Osteoblast (primary cell): ENCODE results near the gene OR1A1. TPM values are rescaled to one million over a fixed set of nuclear protein-coding genes. Genes with fewer than 3 reads are reported as not detected.

ENCODE experiments used
- DNase-seq: peaks from one replicate; pipeline ENCODE4 v3.0.0; 2011; ENCODE audit warnings: low spot score, mixed read lengths; ENCODE audit not compliant: insufficient read length; ENCODE audit errors: missing footprints
- H2AFZ ChIP-seq: 2 replicates; pipeline ENCODE4 v1.6.0; 2011; ENCODE audit warnings: mild to moderate bottlenecking, low read length
- H3K27ac ChIP-seq: 2 replicates; pipeline ENCODE4 v1.5.1; 2011; ENCODE audit warnings: mild to moderate bottlenecking, low read depth, low read length, moderate library complexity
- H3K27me3 ChIP-seq: 2 replicates; pipeline ENCODE4 v1.6.0; 2012; ENCODE audit warnings: mild to moderate bottlenecking, control low read depth, inconsistent platforms, low read length, moderate library complexity; ENCODE audit not compliant: insufficient read depth
- H3K36me3 ChIP-seq: 2 replicates; pipeline ENCODE4 v1.5.1; 2011; ENCODE audit warnings: mild to moderate bottlenecking, low read length, control low read depth, moderate library complexity; ENCODE audit not compliant: insufficient read depth
- H3K4me1 ChIP-seq: 2 replicates; pipeline ENCODE4 v1.5.1; 2011; ENCODE audit warnings: mild to moderate bottlenecking, low read length, control low read depth, moderate library complexity; ENCODE audit not compliant: insufficient read depth
- H3K4me2 ChIP-seq: 2 replicates; pipeline ENCODE4 v1.6.0; 2011; ENCODE audit warnings: mild to moderate bottlenecking, low read length; ENCODE audit not compliant: insufficient read depth
- H3K4me3 ChIP-seq: fragments of 200-600 bp; sonication (generic); 3 replicates; pipeline ENCODE4 v1.5.1; 2012; ENCODE audit warnings: mild to moderate bottlenecking, low read length, inconsistent platforms; ENCODE audit not compliant: insufficient read depth
- H3K79me2 ChIP-seq: 2 replicates; pipeline ENCODE4 v1.6.0; 2012; ENCODE audit warnings: mild to moderate bottlenecking, low read length, control low read depth, inconsistent platforms; ENCODE audit not compliant: insufficient read depth
- H3K9me3 ChIP-seq: 2 replicates; pipeline ENCODE4 v1.5.1; 2011; ENCODE audit warnings: low read depth, low read length, control low read depth
- H4K20me1 ChIP-seq: 2 replicates; pipeline ENCODE4 v1.6.0; 2012; ENCODE audit warnings: mild to moderate bottlenecking, low read length, control low read depth; ENCODE audit not compliant: insufficient read depth
- total RNA-seq: library from RNA; depleted of rRNA; stranded (reverse); fragments of >200 nt; gene quantifications from 2 replicates; pipeline ENCODE4 v1.2.3, GENCODE V29; 2012
- TF ChIP-seq, protein P1 (sequence below): IDR thresholded peaks from 2 replicates; pipeline ENCODE4 v1.5.1; 2011; ENCODE audit warnings: mild to moderate bottlenecking, low read depth, low read length, moderate library complexity; ENCODE audit errors: extremely low read depth

The OR1A1 gene
- total RNA-seq, 1 donor: not detected

DNA sequence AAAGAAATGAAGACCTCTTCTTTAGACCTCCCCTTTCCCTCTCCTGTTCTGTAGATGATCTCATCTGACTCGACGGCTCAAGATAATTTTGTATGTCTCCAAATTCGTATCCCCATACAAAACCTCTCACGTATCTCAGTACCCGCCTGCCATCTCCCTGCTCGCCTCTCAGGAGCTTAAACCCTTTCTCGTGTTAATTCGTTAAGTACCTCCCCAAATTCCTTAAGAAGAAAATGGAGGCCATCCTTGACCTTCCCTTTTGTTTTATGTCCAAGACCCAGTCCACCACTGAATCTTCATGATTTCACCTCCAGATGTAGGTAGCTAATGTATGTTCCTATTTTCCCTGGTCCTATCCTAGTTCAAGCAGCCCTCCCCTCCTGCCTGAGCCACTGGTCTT, 49.1 kb downstream of the OR1A1 start:
- no peaks in the 10 kb centered on the region for H3K79me2 ChIP-seq
- no peak overlapping the region for H3K4me3 ChIP-seq
- H3K36me3 ChIP-seq: no peaks in the 10 kb centered on the region
- H3K4me1 ChIP-seq: no peaks in the 10 kb centered on the region
- H2AFZ ChIP-seq: no peak overlapping the region
- H4K20me1 ChIP-seq: no peaks in the 10 kb centered on the region
- H3K27ac ChIP-seq: no peak overlapping the region
- H3K4me2 ChIP-seq: no peak overlapping the region
- TF ChIP-seq, protein P1, sequence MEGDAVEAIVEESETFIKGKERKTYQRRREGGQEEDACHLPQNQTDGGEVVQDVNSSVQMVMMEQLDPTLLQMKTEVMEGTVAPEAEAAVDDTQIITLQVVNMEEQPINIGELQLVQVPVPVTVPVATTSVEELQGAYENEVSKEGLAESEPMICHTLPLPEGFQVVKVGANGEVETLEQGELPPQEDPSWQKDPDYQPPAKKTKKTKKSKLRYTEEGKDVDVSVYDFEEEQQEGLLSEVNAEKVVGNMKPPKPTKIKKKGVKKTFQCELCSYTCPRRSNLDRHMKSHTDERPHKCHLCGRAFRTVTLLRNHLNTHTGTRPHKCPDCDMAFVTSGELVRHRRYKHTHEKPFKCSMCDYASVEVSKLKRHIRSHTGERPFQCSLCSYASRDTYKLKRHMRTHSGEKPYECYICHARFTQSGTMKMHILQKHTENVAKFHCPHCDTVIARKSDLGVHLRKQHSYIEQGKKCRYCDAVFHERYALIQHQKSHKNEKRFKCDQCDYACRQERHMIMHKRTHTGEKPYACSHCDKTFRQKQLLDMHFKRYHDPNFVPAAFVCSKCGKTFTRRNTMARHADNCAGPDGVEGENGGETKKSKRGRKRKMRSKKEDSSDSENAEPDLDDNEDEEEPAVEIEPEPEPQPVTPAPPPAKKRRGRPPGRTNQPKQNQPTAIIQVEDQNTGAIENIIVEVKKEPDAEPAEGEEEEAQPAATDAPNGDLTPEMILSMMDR: no peak
- no peaks in the 10 kb centered on the region for H3K27me3 ChIP-seq
- H3K9me3 ChIP-seq: no peaks in the 10 kb centered on the region
- DNase-seq: no peak

DNA sequence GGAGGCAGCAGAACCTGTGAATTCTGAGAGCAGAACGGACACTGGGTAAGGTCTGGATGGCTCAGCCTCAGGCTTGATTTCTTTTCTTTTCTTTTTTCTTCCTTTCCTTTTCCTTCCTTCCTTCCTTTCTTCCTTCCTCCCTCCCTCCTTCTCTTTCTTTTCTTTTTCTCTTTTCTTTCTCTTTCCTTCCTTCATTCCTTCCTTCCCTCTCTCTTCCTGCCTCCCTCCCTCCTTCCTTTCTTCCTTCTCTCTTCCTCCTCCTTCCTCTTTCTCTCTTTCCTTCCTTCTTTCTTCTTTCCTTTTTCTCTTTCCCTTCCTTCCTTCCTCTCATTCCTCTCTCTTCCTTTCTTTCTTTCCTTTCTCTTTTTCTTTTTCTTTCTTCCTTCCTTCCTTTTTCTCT, 52.7 kb downstream of the OR1A1 start:
- no peak for DNase-seq
- H3K27ac ChIP-seq: no peak overlapping the region
- no peaks in the 10 kb centered on the region for H3K9me3 ChIP-seq
- H3K79me2 ChIP-seq: no peaks in the 10 kb centered on the region
- no peaks in the 10 kb centered on the region for H3K36me3 ChIP-seq
- H3K4me1 ChIP-seq: no peaks in the 10 kb centered on the region
- H2AFZ ChIP-seq: no peak overlapping the region
- no peaks in the 10 kb centered on the region for H3K27me3 ChIP-seq
- H3K4me2 ChIP-seq: no peak overlapping the region
- H3K4me3 ChIP-seq: no peak overlapping the region
- TF ChIP-seq, protein P1: no peak
- H4K20me1 ChIP-seq: no peaks in the 10 kb centered on the region

DNA sequence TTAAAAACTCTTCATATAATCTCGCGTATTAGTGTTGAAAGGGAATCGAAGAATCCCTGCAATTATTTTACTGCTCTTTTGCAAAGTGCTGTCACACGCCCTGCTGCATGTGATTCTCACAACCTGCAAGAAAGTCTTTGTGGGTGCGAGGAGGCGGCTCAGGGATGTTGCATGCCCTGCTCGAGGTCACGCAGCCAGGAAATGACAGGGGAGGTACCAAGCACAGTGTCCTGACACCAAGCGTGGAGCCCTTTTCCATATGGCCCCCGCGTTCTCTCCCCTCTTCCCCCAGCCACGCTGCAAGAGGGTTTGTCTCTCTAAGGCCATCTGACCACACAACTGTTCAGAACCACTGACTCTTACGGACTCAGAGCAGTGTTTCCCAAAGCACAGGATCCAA, 53.1 kb downstream of the OR1A1 start:
- TF ChIP-seq, protein P1: no peak
- H2AFZ ChIP-seq: no peak overlapping the region
- H3K27ac ChIP-seq: no peak overlapping the region

More for the DNA sequence above, 53.1 kb downstream of the OR1A1 start:
- H3K27me3 ChIP-seq: no peaks in the 10 kb centered on the region
- no peak overlapping the region for H3K4me2 ChIP-seq
- no peak for DNase-seq
- no peaks in the 10 kb centered on the region for H4K20me1 ChIP-seq
- no peaks in the 10 kb centered on the region for H3K79me2 ChIP-seq
- H3K4me3 ChIP-seq: no peak overlapping the region
- H3K4me1 ChIP-seq: no peaks in the 10 kb centered on the region
- H3K36me3 ChIP-seq: no peaks in the 10 kb centered on the region
- no peaks in the 10 kb centered on the region for H3K9me3 ChIP-seq

Other genes with a start within 250 kb of the OR1A1 start
- gene OR1D5, start 144.1 kb upstream of the OR1A1 start, total RNA-seq: not detected in 2 replicates
- gene OR1D2, start 103.2 kb upstream of the OR1A1 start, total RNA-seq: not detected in 2 replicates
- gene OR1G1, start 80.1 kb upstream of the OR1A1 start, total RNA-seq: not detected in 2 replicates
- not detected in 2 replicates for gene OR1A2, start 10.1 kb upstream of the OR1A1 start, total RNA-seq
- 0.36 TPM in 1 of 2 replicates, not detected in the other for gene OR3A1, start 90.7 kb downstream of the OR1A1 start, total RNA-seq
- not detected in 2 replicates for gene OR3A2, start 178.6 kb downstream of the OR1A1 start, total RNA-seq
- not detected in 2 replicates for gene OR1E1, start 190.7 kb downstream of the OR1A1 start, total RNA-seq
- not detected in 2 replicates for gene OR3A3, start 203.7 kb downstream of the OR1A1 start, total RNA-seq
- gene OR1E2, start 226.2 kb downstream of the OR1A1 start, total RNA-seq: under 0.01 TPM in 1 of 2 replicates, not detected in the other